NCI-H2196 (cell line): ENCODE data around the gene GLE1.
"Not testable (repeated sequence)": the region's sequence is repeated elsewhere in the genome, so short reads cannot be mapped to it uniquely, and the experiment has no call there.

ENCODE experiments used
- DNase-seq: peaks from one replicate; lab custom pipeline; 2025; ENCODE audit not compliant: unreplicated experiment; lab: John Stamatoyannopoulos, UW

Gene GLE1

DNA sequence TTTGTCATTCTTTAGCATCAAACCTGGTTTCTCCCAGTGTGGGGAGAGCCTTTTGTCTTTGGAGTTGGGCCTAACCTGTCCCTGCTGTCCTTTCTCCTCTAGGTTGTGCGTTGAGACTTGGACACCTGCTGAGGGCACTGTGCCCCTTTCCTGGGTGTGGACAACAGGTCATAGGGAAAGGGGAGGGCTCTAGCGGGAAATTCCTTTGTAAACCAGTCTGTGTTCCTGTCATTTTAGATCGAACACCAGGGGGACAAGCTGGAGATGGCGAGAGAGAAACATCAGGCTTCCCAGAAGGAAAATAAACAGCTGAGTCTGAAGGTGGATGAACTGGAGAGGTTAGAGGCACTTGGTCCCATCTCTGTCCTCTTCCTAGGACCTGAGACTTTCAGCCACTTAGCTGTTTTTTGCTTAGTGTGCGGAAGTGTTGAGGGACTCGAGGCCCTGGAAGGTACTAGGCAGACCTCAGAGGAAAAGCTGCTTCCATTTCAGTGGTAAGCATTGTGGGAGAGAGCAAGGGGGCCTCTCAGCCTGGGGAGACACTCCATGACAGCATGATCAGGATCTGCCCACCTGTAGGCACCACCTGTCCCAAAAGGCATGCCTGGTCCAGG, 8.6 kb upstream of the GLE1 start:
- no peak for DNase-seq

DNA sequence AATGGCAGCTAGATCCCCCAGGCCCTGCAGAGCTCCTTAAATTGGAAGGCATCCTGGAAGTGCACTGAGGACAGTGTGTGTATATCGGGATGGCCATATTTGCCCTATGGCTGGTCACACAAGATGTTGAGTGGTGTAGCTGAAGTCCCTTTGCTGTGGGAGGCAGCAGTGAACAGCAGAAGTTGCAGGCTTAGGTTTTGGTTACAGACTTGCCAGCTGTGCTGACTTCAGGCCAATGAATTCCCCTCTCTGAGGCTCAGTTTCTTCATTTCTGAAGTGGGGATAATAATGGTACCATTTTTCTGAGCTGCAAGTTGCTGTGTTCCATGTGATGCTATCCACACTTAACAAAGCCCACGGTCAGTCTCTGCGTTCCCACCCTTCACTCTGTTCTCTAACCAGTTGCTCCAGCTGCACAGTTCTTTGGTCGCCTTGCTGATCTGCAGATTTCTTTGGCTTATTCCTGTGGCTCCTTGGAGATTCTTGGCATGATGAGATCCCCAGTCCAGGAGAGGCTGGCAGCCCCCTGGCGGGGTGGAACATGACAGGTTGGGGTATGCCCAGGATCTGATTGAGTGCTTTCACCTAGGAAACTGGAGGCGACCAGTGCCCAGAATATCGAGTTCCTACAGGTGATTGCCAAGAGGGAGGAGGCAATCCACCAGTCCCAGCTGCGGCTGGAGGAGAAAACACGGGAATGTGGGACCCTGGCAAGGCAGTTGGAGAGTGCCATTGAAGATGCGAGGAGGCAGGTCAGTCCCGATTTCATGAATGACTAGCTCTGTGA, 6.5 kb upstream of the GLE1 start:
- no peak for DNase-seq

DNA sequence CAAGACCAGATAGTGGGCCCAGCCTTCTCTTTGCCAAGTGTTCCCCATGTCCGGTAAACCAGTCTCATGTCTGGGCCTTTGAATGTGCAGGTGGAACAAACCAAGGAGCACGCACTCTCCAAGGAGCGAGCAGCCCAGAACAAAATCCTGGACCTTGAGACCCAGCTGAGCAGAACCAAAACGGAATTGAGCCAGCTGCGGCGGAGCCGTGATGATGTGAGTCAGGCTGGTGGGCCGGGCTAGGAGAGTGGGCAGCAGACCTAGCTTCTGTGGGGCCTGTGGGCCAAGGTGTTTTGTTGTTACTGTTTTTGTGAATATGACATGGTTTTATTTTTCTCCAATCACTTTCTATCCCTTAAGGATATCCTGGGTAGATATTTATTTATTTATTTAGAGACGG, 5.6 kb upstream of the GLE1 start:
- no peak for DNase-seq

DNA sequence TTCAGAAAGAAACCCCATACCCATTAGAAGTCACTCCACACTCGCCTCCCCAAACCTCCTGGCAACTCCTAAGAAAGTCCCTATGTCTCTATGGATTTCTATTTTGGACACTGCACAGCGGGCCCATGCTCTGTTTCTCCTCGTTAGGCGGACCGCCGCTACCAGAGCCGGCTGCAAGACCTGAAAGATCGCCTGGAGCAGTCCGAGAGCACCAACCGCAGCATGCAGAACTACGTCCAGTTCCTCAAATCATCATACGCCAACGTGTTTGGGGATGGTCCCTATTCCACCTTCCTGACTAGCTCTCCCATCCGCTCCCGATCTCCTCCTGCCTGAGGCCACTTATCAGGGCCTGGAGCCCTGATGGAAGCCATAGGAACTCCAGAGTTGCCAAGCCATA, 4.6 kb upstream of the GLE1 start:
- no peak for DNase-seq

DNA sequence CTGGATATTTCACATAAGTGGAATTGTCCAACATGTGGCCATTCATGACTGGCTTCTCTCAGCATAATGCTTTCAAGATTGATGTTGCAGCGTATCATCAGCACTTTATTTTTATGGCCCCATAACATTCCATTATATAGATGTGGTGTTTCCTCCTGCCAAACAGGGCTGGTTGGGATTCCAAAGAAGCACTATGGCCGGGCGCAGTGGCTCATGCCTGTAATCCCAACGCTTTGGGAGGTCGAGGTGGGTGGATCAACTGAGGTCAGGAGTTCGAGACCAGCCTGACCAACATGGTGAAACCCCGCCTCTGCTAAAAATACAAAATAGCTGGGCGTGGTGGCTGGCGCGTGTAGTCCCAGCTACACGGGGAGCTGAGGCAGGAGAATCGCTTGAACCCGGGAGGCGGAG, 1.1 kb upstream of the GLE1 start:
- not testable (repeated sequence) for DNase-seq

DNA sequence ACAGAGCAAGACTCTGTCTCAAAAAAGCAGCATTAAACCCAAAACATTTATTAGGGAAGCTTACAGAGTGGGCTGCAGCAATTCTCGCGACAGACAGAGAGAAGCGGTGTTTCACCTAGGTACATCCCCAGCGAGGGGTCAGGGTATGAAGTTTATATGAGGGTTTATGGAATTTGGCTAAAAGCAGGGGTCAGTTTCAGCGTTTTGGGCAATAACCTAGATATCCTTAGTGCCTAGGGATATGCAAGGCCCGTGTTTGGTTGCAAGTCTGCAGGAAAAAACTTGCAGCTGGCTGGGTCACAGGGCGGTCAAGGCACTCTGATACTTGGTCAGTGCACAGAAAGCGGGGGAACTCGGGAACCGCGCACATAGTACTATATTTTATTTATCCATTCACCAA, 649 bp upstream of the GLE1 start:
- DNase-seq: no peak

DNA sequence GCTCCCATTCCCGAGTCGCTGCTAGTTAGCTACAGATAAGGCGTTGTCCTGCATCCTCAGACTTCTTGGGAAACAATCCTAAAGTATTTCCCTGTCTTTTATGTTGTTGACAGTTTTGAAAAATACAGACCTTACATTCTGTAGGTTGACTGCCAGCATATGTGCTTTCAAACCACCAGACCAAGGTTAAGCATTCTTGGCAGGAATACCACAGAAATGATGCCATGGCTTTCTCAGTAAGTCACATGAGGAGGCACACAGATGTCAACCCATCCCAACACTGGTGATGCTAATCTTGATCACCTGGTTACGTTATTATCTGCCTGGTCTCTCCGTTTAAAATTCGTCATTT, 871 bp downstream of the GLE1 start:
- no peak for DNase-seq

DNA sequence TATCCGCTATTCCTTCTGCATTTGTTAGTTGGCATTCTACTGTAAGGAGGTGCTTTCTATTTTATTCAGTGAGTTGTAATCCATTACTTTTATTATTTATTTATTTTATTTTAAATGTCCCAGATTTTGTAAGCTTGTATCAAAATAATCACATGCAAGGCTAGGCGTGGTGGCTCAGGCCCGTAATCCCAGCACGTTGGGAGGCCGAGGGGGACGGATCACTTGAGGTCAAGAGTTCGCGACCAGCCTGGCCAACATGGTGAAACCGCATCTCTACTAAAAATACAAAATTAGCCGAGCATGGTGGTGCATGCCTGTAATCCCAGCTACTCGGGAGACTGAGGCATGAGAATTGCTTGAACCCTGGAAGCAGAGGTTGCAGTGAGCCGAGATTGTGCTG, 1.4 kb downstream of the GLE1 start:
- DNase-seq: not testable (repeated sequence)

DNA sequence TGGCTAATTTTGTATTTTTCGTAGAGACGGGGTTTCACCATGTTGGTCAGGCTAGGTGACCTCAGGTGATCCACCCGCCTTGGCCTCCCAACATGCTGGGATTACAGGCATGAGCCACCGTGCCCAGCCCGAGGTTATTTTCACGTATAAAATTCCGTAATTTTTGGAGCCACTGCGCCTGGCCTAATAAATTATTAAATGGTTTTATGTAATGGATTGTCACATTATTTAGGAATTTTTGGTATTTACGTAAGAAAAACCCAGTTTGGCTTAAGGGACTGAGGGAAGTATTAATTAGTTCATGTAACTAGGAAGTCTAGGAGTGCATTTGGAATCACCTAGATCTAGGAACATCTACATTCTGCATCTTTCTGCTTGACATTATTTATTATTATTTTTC, 8.3 kb downstream of the GLE1 start:
- no peak for DNase-seq

DNA sequence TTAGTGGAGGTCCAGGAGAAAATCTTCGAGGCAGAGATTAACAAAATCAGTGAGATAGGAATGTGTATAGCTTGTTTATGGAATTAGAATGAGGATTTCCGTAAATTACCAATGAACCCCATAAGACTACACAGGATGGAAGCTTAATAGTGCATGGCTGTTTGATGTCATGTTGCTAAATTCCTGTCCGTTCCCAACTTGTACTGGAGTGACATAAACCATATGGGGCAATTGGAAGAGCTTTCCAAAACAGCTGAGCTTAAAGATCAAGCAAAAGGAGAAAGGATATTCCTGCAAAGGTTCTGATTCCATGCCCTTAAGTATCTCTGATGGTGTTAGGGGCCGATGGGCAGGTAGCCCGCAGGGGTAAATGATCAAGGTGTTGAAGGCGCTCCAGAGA, 17.4 kb downstream of the GLE1 start:
- DNase-seq: no peak

DNA sequence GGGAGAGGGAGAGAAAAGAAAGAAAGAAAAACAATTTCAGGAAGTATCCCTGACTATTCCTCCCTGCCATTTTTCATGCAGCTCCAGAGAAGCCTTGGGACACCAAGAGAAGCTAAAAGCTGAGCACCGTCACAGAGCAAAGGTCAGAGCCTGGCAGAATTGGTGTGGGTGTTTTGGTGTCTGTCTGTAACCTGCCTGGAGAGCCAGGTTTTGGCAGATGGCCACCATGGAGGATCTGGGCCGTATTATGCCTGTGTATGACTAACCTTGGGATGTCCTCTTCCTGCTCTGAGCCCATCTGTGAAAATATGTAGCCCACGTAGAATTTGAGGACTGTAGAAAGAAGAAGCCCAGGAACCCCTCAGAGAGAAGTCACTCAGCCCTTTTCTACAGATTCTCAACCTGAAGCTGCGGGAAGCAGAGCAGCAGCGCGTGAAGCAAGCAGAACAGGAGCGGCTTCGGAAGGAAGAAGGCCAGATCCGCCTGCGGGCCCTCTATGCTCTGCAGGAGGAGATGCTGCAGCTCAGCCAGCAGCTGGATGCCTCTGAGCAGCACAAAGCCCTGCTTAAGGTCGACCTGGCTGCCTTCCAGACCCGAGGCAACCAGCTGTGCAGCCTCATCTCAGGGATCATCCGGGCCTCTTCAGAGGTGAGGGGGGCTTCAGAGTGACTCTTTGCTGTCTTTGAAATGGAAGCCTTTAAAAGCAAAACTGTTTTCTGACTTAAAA, 18.8 kb downstream of the GLE1 start:
- peak; percentile 45 for DNase-seq

DNA sequence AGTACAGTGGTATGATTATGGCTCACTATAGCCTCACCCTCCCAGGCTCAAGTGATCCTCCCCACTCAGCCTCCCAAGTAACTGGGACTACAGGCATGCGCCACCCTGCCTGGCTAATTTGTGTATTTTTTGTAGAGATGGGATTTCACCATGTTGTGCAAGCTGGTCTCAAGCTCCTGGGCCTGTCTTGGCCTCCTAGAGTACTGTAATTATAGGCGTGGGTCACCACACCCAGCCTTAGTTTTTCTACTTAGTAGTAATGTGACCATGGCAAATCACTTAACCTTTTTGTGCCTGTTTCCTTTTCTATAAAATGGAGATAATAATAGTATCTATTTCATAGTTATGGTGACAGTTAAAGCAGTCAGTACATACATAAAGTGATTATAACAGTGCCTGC, 22.2 kb downstream of the GLE1 start:
- no peak for DNase-seq

DNA sequence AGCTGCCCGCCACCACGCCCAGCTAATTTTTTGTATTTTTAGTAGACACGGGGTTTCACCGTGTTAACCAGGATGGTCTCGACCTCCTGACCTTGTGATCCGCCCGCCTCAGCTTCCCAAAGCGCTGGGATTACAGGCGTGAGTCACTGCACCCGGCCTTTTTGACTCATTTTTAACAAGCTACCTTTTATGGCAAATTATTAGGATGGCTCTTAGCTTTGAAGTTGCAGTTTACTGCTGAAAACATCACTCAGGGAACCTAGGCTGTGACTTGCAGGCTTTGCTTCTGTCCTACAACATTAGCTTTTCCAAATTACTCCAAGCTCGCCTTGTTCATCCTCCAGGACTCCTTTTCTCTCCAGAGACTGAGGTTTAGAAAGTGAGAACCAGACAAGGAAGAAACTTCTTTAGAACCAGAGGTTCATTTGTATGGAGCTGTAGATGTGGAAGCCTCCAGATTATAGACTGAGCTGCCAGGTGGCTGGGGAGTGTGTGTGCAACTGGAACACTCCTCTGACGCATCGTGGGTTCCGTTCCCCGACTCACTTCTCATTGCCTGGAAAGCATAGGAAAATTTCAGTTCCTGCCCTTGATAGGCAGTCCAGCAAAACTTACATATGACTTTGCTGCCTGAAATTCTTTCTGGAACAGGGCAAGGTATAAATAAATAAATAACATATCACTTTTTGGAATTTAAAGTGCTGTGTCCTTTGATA, 24.1 kb downstream of the GLE1 start:
- DNase-seq: no peak

DNA sequence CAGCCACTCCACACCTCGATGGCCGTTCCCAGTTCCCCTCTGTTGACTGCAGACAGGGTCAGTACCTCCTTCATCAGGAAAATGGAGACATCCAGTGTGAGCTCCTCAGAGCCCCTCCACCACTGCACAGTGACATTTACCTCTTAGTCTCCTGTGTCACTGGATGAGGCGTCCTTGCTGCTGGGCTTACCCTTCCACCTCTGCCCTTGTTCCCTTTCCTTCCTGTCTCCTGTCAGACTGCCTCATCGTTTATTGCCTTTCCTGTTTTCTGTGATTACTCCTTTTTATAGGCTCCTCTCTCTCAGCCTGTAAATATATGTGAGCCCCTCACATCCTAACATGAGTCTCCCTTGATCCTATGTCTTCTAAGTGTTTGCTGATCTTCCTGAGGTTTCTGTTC, 24.7 kb downstream of the GLE1 start:
- DNase-seq: no peak

DNA sequence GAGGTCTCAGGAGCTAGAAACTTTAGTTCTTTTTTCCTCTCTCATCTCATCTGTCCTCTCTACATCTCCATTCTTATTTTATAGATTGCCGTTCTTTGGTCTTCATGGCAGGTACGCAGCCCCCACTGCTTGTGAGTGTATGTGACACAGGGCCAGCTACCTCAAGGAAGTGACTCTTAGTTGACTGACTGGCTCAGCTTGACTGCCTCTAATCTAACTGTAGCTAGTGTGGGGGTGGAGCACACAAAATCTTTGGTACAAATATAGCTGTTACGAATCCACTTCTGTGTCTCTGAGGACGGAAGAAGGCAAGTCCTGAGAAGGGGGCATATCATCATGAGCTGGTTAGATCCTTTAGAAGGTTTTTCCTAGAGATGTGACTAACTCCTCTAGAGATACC, 28.1 kb downstream of the GLE1 start:
- no peak for DNase-seq

DNA sequence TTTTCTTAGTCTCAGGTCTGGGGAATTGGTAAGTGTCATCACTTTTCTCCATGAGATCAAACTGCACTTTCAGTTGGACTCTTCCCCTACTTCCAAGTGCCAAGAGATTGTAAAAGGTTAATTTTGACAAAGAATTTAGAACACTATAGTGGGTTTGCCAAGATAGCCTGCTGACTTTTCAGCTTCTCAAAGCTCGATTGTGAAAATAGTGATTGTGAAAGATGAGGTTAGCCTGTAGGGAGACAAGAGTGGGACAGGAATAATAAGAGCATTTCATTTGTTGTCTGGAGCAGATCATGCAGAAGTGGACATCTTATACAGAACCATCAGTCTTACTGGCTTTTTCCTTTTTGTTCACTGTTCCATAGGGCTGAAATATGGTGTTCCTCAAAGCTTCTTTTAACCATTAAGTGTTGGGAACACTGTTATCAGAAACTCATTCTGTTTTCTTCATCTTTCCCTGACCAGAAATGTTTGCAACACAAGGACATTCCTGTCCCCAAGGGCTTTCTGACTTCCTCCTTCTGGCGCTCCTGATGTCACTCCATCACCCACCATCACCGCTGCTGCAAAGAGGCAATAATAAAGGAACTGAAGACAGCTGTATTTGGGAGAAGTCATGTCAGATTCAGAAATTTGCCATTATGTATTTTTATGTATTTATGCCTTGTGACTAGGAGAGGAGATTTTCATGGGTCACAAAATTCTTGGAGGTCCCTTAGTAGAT, 36.3 kb downstream of the GLE1 start:
- no peak for DNase-seq

DNA sequence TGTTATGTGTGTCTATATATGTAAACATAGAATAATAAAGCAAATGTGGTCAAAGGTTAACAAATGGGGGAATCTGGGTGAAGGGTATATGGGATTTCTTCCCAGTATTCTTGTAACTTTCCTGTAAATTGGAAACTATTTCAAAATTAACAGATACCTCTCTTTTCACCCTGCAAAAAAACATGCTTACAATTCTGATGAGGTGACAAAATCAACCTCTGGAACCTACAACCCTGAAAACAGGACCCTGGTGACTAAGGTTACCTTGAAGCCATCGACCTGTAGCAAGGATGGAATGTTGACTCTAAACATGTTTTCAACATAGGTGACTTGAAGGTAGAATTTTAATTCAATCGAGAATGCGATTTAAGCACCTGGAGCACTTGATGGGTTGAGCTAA, 42.0 kb downstream of the GLE1 start:
- DNase-seq: no peak

DNA sequence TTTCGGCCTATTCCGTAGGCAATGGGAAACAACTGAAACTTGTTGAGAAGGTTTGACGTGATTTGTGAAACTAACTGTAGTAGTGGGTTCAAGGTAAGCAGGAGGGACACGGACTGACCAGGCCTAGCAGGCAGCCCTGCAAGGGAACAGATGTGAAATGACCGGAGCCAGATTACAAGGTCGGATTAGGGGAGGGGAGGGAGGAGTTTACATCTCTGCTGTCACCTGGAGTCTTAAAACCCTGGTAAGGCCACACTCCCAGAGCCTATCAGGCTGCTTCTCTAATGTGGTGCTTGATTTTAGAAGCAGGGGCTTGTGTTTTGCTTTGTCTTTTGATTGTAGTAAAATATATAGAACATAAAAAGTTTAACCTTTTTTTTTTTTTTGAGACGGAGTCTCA, 44.4 kb downstream of the GLE1 start:
- DNase-seq: no peak

DNA sequence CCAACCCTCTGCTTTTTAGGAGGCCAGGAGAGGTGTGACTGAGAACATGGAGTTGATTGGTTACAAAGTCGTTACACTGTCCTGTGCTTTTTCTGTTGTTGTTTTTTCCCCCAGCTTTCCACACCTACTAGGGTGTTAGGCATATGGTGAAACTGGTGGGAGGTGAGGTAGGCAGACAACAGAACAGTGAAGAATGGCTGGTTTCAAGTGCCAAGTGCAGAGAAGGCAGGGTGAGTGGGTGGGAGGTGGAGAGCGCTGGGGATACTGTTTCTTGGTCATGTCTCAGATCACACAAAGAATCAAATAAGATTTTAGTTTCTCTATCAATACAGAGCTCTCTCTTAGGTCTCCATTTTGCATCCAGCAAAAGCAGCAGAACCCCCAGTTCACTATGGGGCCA, 45.7 kb downstream of the GLE1 start:
- DNase-seq: no peak

DNA sequence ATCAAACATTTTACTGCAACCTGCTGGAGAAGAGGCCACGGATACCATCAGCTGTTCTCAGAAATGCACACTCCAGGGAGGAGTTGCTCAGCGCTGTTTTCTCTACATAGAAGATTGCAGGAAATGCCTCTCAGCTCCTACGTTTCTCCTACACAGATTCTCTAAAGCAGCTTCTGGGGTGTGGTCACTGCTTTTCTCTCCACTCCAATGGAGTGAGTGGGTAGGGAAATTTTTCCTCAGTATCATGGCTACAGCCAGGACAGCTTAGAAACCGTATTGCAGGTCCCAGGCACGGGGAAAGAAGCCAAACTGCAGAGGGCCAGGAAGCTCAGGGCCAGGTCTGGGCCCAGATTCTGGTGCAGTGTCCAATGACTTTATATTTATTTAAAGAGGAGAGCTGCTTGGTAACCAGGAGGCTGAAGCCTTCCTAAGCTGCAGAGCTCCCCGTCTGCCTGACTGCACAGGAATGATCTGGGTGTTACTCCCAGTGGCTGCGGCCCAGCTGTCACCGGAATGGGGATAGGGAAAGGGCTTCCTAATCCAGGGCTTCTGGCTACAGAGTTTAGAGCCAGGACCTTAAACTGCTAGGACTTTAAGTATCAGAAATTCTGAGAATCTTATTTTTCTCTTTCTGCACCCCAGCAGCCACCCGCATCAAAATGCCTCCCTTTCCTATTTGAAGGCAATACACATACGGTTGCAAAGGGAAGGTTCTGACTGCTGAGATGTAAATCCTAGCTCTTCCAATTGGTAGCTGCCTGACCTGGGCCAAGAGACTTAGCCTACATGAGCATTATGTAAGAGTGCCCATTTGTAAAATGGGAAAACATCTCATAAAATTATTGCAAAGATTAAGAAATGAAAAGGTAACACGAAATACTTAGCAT, 46.5 kb downstream of the GLE1 start:
- peak; percentile 18 for DNase-seq
